ENCODE measurements around the gene NFIA.

DNA sequence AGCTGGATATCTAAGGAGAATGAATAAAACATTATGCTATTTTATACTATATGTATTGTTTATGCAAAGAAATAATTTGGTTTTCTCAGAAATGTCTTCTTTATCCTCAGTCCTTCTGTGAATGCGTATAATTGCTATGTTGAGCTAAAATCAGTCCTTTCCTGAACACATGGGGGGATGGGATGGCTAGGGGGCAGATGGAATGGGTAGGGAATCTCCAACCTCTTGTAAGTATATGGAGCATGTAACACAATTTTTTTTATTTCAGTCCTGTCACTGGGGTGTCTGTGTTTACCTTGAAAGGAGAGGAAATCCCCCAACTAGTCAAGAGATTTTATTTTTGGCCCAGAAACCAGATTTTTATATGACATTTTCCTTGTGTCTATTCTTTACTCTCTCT lies 291.8 kb downstream of the NFIA start:
- TF ChIP-seq, protein P1, sequence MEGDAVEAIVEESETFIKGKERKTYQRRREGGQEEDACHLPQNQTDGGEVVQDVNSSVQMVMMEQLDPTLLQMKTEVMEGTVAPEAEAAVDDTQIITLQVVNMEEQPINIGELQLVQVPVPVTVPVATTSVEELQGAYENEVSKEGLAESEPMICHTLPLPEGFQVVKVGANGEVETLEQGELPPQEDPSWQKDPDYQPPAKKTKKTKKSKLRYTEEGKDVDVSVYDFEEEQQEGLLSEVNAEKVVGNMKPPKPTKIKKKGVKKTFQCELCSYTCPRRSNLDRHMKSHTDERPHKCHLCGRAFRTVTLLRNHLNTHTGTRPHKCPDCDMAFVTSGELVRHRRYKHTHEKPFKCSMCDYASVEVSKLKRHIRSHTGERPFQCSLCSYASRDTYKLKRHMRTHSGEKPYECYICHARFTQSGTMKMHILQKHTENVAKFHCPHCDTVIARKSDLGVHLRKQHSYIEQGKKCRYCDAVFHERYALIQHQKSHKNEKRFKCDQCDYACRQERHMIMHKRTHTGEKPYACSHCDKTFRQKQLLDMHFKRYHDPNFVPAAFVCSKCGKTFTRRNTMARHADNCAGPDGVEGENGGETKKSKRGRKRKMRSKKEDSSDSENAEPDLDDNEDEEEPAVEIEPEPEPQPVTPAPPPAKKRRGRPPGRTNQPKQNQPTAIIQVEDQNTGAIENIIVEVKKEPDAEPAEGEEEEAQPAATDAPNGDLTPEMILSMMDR (conservative IDR thresholded peaks at IDR 0.05 in 1 of 2, IDR thresholded peaks at IDR 0.05 in 1 of 2; ENCODE audit: low read depth in 1 of 2, low read length in 2 of 2), result no peak
- TF ChIP-seq EZH2 (IDR thresholded peaks at IDR 0.05; ENCODE audit: low read length, missing control alignments), result no peak

Measured in fibroblast of lung (primary cell).